ENCODE data around the gene EXOC1. TPM values are rescaled to one million over a fixed set of nuclear protein-coding genes. Genes with fewer than 3 reads are reported as not detected.

The EXOC1 gene
- total RNA-seq, 6 experiments from 2014 or later, result 6.7 to 9.8 (median 9.2) TPM

DNA sequence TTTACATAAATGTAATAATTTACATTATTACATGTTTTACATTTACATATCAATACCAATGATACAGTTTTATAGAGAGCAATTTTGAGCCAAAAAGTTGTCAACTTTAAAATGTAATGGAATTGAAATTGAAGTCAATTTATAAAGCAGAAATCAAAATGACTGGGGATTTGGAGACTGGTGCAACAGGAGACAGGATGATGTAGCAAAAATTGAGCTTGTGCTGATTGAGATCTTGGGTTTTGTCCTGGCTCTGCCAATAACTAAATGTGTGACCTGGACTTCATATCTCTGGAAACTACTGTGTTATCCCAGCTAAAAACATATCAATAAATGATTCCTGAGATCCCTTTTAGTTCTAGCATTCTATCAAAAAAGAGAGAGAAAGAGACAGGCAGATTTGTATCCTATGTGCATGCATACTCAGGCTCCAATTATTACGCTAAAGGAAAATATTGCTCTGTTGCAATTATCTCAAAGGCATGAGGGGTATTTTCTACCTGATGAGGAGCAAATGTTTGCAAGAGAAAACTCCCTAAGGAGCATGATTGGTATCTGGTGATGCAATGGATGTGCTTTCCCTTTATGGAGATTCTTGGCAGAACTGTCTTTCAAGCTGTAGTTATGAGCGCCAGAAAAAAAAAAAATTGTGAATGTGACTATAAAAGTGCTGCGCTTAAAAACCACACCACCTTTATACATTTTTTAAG lies 19.2 kb upstream of the EXOC1 start:
- 65% methylated on average over 3 of the region's 3 CpGs for WGBS (ENCODE audit: insufficient coverage, low coverage, low lambda C conversion rate, missing lambda C conversion rate)
- intact Hi-C loops (cut with DNase I), result no loop called here
- DNase-seq, result no peak
- no peaks in the 10 kb centered on the region for H3K27me3 ChIP-seq
- TF ChIP-seq, protein P1, sequence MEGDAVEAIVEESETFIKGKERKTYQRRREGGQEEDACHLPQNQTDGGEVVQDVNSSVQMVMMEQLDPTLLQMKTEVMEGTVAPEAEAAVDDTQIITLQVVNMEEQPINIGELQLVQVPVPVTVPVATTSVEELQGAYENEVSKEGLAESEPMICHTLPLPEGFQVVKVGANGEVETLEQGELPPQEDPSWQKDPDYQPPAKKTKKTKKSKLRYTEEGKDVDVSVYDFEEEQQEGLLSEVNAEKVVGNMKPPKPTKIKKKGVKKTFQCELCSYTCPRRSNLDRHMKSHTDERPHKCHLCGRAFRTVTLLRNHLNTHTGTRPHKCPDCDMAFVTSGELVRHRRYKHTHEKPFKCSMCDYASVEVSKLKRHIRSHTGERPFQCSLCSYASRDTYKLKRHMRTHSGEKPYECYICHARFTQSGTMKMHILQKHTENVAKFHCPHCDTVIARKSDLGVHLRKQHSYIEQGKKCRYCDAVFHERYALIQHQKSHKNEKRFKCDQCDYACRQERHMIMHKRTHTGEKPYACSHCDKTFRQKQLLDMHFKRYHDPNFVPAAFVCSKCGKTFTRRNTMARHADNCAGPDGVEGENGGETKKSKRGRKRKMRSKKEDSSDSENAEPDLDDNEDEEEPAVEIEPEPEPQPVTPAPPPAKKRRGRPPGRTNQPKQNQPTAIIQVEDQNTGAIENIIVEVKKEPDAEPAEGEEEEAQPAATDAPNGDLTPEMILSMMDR (IDR thresholded peaks at IDR 0.05), result no peak
- no peaks in the 10 kb centered on the region for H3K4me1 ChIP-seq
- no peak overlapping the region for H3K4me3 ChIP-seq
- no peak overlapping the region for H3K27ac ChIP-seq
- no peak for ATAC-seq
- H3K9me3 ChIP-seq, result peaks cover 0 to 3% (median 0%) of the 10 kb centered on the region in 4 donors
- H3K36me3 ChIP-seq, result no peaks in the 10 kb centered on the region

DNA sequence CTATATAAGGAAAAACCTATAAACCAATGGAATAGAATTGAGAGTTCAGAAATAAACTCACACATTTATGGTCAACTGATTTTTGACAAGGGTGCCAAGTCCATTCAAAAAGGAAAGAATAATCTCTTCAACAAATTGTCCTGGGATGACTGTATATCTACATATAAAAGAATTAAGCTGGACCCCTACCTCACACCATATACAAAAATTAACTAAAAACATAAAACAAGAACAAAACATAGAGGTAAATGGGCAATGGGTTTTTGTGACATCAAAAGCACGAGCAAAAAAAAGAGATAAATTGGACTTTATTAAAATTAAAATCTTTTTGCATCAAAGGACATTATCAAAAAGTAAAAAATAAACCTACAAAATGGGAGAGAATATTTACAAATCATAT lies 15.5 kb upstream of the EXOC1 start:
- Histone ChIP-seq H3K4me1 (no peaks in the 10 kb centered on the region), H3K4me3 (no peak overlapping the region), H3K27me3 (no peaks in the 10 kb centered on the region), H3K36me3 (no peaks in the 10 kb centered on the region), H3K9me3 (peaks cover 0 to 3% (median 0%) of the 10 kb centered on the region in 4 donors), H3K27ac (no peak overlapping the region)
- intact Hi-C loops (cut with DNase I), result no loop called here
- ATAC-seq (no peak), DNase-seq (no peak)
- TF ChIP-seq, protein P1 (IDR thresholded peaks at IDR 0.05), result no peak
- TF ChIP-seq POLR2A (IDR thresholded peaks at IDR 0.05), result no peak
- WGBS (ENCODE audit: insufficient coverage, low coverage, low lambda C conversion rate, missing lambda C conversion rate), result 19% methylated on average over 1 of the region's 1 CpG

DNA sequence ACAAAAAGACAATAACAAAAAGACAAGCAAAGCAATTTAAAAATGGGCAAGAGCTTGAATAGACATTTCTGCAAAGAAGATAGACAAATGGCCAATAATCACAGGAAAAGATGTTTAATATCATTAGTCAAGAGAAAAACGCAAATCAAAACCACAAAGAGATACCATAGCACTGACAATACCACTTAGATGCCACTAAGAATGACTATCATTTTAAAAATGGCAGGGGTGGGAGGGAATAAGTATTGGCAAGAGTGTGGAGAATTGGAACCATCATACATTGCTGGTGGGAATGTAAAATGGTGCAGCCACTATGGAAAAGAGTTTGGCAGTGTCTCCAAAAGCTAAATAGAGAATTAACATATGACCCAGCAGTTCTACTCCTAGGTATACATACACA lies 15.1 kb upstream of the EXOC1 start:
- Histone ChIP-seq H3K27ac (no peak overlapping the region), H3K4me3 (no peak overlapping the region), H3K36me3 (no peaks in the 10 kb centered on the region), H3K9me3 (peaks cover 0 to 3% (median 0%) of the 10 kb centered on the region in 4 donors), H3K4me1 (no peaks in the 10 kb centered on the region), H3K27me3 (no peaks in the 10 kb centered on the region)
- ATAC-seq (no peak), DNase-seq (no peak)
- WGBS (ENCODE audit: insufficient coverage, low coverage, low lambda C conversion rate, missing lambda C conversion rate), result 38% methylated on average over 1 of the region's 1 CpG
- TF ChIP-seq POLR2A (IDR thresholded peaks at IDR 0.05), result no peak
- TF ChIP-seq, protein P1 (IDR thresholded peaks at IDR 0.05), result no peak
- intact Hi-C loops (cut with DNase I), result no loop called here

DNA sequence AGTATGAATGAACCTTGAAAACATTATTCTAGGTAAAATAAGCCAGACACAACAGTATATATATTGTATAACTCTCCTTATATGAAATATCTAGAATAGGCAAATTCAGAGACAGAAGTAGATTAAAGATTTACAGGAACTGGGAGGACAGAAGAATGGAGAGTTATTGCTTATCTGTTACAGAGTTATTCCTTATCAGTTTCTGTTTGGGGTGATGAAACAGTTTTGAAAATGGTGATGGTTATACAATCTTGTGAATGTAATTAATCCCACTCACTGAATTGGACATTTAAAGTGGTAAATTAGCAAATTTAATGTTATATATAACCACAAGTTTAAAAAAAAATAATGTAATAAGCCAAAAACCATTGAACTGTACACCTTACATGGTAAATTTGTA lies 14.5 kb upstream of the EXOC1 start:
- peaks cover 0 to 3% (median 0%) of the 10 kb centered on the region in 4 donors for H3K9me3 ChIP-seq
- TF ChIP-seq, protein P1 (IDR thresholded peaks at IDR 0.05), result no peak
- TF ChIP-seq POLR2A (IDR thresholded peaks at IDR 0.05), result no peak
- intact Hi-C loops (cut with DNase I), result no loop called here
- no peak overlapping the region for H3K27ac ChIP-seq
- H3K4me1 ChIP-seq, result no peaks in the 10 kb centered on the region
- H3K27me3 ChIP-seq, result no peaks in the 10 kb centered on the region
- DNase-seq, result no peak
- no peak overlapping the region for H3K4me3 ChIP-seq
- no peaks in the 10 kb centered on the region for H3K36me3 ChIP-seq
- no peak for ATAC-seq
